ENCODE data around the gene COPA. TPM values are rescaled to one million over a fixed set of nuclear protein-coding genes. Genes with fewer than 3 reads are reported as not detected.

Gene COPA
- polyA plus RNA-seq, 3 donors = 76.7 to 199 (median 195) TPM

DNA sequence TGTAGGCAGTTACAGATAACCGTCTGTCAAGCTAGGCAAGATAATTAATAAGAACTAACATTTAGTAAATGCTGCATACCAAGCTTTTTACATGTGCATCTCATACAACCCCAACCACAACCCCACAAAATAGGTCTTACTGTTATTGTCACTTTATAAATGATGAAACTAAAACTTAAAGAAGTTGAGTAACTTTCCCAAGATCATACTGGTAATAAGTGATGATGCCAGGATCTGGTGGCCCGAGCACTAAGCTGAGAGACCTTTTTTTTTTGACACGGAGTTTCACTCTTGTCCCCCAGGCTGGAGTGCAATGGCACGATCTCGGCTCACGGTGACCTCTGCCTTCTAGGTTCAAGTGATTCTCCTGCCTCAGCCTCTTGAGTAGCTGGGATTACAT is 1.9 kb upstream of the COPA start:
- no peaks in the 10 kb centered on the region for H3K9me3 Mint-ChIP-seq
- WGBS (ENCODE audit: insufficient coverage) = 100% methylated on average over 4 of the region's 6 CpGs
- no peak for DNase-seq
- Histone ChIP-seq H4K20me1 (ENCODE audit: insufficient read depth, low read length) (no peaks in the 10 kb centered on the region), H3K4me1 (ENCODE audit: control insufficient read depth in 1 of 2, insufficient read depth in 2 of 2, low read length in 2 of 2) (peaks cover 63 to 72% of the 10 kb centered on the region in 2 donors), H3K27me3 (ENCODE audit: control insufficient read depth in 2 of 2, insufficient read depth in 2 of 2, low read length in 2 of 2) (no peaks in the 10 kb centered on the region), H2AFZ (ENCODE audit: insufficient read depth, low read depth, low read length, poor library complexity, severe bottlenecking) (no peak overlapping the region), H3K4me2 (replicated peaks; ENCODE audit: extremely low read depth, low read length, poor library complexity, severe bottlenecking) (no peak overlapping the region), H3K36me3 (replicated peaks in 1 of 2; ENCODE audit: control insufficient read depth in 1 of 2, insufficient read depth in 2 of 2, low read length in 2 of 2) (peaks cover 22 to 38% of the 10 kb centered on the region in 2 donors), H3K79me2 (ENCODE audit: insufficient read depth, low read length) (peaks cover 89% of the 10 kb centered on the region), H3K4me3 (replicated peaks in 1 of 3; ENCODE audit: low read depth in 2 of 3, low read length in 3 of 3) (no peak overlapping the region), H3K9ac (ENCODE audit: insufficient read depth, low read length, poor library complexity, severe bottlenecking) (no peak overlapping the region), H3K27ac (ENCODE audit: low read depth in 1 of 2, low read length in 2 of 2) (peak overlapping the region; percentile 51 to 93), H3K9me3 (replicated peaks in 1 of 2; ENCODE audit: control insufficient read depth in 1 of 2, insufficient read depth in 1 of 2, low read length in 2 of 2) (no peaks in the 10 kb centered on the region)
- TF ChIP-seq, protein P1, sequence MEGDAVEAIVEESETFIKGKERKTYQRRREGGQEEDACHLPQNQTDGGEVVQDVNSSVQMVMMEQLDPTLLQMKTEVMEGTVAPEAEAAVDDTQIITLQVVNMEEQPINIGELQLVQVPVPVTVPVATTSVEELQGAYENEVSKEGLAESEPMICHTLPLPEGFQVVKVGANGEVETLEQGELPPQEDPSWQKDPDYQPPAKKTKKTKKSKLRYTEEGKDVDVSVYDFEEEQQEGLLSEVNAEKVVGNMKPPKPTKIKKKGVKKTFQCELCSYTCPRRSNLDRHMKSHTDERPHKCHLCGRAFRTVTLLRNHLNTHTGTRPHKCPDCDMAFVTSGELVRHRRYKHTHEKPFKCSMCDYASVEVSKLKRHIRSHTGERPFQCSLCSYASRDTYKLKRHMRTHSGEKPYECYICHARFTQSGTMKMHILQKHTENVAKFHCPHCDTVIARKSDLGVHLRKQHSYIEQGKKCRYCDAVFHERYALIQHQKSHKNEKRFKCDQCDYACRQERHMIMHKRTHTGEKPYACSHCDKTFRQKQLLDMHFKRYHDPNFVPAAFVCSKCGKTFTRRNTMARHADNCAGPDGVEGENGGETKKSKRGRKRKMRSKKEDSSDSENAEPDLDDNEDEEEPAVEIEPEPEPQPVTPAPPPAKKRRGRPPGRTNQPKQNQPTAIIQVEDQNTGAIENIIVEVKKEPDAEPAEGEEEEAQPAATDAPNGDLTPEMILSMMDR (IDR thresholded peaks at IDR 0.05) = no peak
- peaks cover 63% of the 10 kb centered on the region for H3K4me1 Mint-ChIP-seq
- peak overlapping the region in 6 of 7 donors; percentile 45 to 96 (median 82) for H3K27ac Mint-ChIP-seq
- intact Hi-C loops (cut with micrococcal nuclease) = loop anchor here (5.0 to 10.0 kb wide), 3 partner anchors 58 to 420 kb away; partner anchors contain the start of genes PEX19 (in 2 of the 2) and TAGLN2 (in 1 of the 2)
- no peak overlapping the region for H3K4me3 Mint-ChIP-seq
- peaks cover 0 to 1% (median 0%) of the 10 kb centered on the region in 3 donors for H3K27me3 Mint-ChIP-seq (ENCODE audit: low read depth in 3 of 3)
- peaks cover 35 to 46% of the 10 kb centered on the region in 2 donors for H3K36me3 Mint-ChIP-seq

DNA sequence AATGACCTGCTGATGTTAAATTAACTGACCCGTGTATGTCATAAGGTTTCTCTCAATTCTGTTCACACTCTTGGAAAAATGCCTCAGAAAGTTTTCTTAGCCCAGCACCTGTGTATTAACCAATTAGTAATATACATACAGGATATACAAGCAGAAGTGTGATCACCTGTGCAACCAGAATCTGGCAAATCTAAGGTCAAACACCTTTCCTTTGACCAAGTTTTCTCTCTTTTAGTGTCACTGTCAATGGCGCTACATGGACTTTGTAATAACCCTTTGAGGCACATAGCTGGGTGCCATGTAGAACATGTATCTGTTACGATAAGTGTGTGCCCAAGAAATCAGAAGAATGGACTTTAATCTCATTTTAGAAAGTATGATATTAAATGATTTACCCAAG is 1.2 kb upstream of the COPA start:
- Histone ChIP-seq H3K9ac (ENCODE audit: insufficient read depth, low read length, poor library complexity, severe bottlenecking) (no peak overlapping the region), H3K36me3 (replicated peaks in 1 of 2; ENCODE audit: control insufficient read depth in 1 of 2, insufficient read depth in 2 of 2, low read length in 2 of 2) (peaks cover 20 to 38% of the 10 kb centered on the region in 2 donors), H3K79me2 (ENCODE audit: insufficient read depth, low read length) (peaks cover 89% of the 10 kb centered on the region), H3K27ac (ENCODE audit: low read depth in 1 of 2, low read length in 2 of 2) (peak overlapping the region in 1 of 2 donors; percentile 93), H4K20me1 (ENCODE audit: insufficient read depth, low read length) (no peaks in the 10 kb centered on the region), H3K27me3 (ENCODE audit: control insufficient read depth in 2 of 2, insufficient read depth in 2 of 2, low read length in 2 of 2) (no peaks in the 10 kb centered on the region), H3K4me1 (ENCODE audit: control insufficient read depth in 1 of 2, insufficient read depth in 2 of 2, low read length in 2 of 2) (peaks cover 70 to 79% of the 10 kb centered on the region in 2 donors), H3K9me3 (replicated peaks in 1 of 2; ENCODE audit: control insufficient read depth in 1 of 2, insufficient read depth in 1 of 2, low read length in 2 of 2) (no peaks in the 10 kb centered on the region), H3K4me3 (replicated peaks in 1 of 3; ENCODE audit: low read depth in 2 of 3, low read length in 3 of 3) (peak overlapping the region; percentile 67 to 97 (median 89)), H2AFZ (ENCODE audit: insufficient read depth, low read depth, low read length, poor library complexity, severe bottlenecking) (no peak overlapping the region), H3K4me2 (replicated peaks; ENCODE audit: extremely low read depth, low read length, poor library complexity, severe bottlenecking) (peak overlapping the region; percentile 95)
- Mint-ChIP-seq H3K27ac (peak overlapping the region in 6 of 7 donors; percentile 97 to 100 (median 100)), H3K9me3 (no peaks in the 10 kb centered on the region), H3K27me3 (ENCODE audit: low read depth in 3 of 3) (peaks cover 0 to 1% (median 0%) of the 10 kb centered on the region in 3 donors), H3K4me3 (peak overlapping the region; percentile 12 to 99), H3K4me1 (peaks cover 70% of the 10 kb centered on the region), H3K36me3 (peaks cover 35 to 46% of the 10 kb centered on the region in 2 donors)
- no peak for DNase-seq
- no CpG with 5 or more reads among the region's 3 CpGs for WGBS (ENCODE audit: insufficient coverage)
- TF ChIP-seq, protein P1 (IDR thresholded peaks at IDR 0.05) = no peak
- intact Hi-C loops (cut with micrococcal nuclease) = loop anchor here (5.0 to 10.0 kb wide), 3 partner anchors 57 to 419 kb away; partner anchors contain the start of genes PEX19 (in 2 of the 2) and TAGLN2 (in 1 of the 2)
